GM12875 (cell line): ENCODE results near the gene GLRX3.
"Not testable (repeated sequence)": the region's sequence is repeated elsewhere in the genome, so short reads cannot be mapped to it uniquely, and the experiment has no call there.

Experiments
- H3K4me3 ChIP-seq: one replicate; pipeline ENCODE4 v1.5.1; 2011; ENCODE audit warnings: low read depth, low read length, control low read depth
- CTCF ChIP-seq: IDR thresholded peaks from 2 replicates; pipeline ENCODE4 v1.5.1; 2011; ENCODE audit warnings: low read depth, mild to moderate bottlenecking, control low read depth, inconsistent platforms, low read length, moderate library complexity, borderline replicate concordance; ENCODE audit not compliant: insufficient read depth

GLRX3 gene

GRCh38 chr10:130136226-130137089 is at the start of gene GLRX3:
TSS of gene GLRX3 (plus strand) at chr10:130136391. CDS start at chr10:130136421, 30 bp downstream.
- peak within 1 kb of the TSS; percentile 74 for H3K4me3 ChIP-seq
- TF ChIP-seq CTCF = no peak

- not testable (repeated sequence) for H3K4me3 ChIP-seq
Observed at GRCh38 chr10:130090565-130090964, 45.6 kb upstream of the GLRX3 start.

DNA sequence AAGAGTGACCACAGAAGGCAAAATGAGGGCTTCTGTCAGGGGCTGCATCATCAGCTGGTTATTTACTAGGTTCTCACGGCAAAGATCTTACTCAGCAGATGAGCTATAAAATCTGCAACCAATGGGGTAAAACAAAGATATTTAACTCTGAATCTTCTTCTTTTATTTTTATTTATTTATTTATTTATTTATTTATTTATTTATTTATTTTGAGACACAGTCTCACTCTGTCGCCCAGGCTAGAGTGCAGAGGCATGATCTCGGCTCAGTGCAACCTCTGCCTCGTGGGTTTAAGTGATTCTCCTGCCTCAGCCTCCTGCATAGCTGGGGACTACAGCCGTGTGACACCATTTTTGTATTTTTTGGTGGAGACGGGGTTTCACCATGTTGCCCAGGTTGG is 36.8 kb upstream of the GLRX3 start:
- H3K4me3 ChIP-seq = no peak overlapping the region
- no peak for TF ChIP-seq CTCF

DNA sequence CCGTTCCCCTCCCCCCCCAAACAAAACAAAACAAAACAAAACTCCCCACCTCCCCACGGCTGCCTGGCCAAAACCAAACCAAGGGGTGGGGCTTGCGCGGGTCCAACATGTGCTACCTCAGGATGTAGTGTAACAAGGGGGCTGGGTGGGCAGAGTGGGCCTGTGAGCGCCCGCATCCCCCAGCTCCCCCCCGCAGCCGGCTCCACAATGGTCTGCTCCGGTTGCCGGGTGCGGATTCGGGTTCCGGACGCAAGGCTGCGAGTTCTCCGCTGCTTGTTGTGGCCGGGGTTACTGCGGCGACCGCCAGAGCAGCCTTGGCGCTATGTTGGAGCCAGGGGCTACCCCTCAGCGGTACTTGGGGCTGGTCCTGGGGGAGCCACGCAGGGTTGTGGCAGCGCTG is 30.5 kb upstream of the GLRX3 start:
- no peak for TF ChIP-seq CTCF
- no peak overlapping the region for H3K4me3 ChIP-seq

GRCh38 chr10:130108146-130108545 is 28.0 kb upstream of the GLRX3 start:
- not testable (repeated sequence) for H3K4me3 ChIP-seq

GRCh38 chr10:130108934-130109604 is 27.1 kb upstream of the GLRX3 start:
- no peak for TF ChIP-seq CTCF
- H3K4me3 ChIP-seq = no peak overlapping the region

GRCh38 chr10:130109796-130110245 is 26.4 kb upstream of the GLRX3 start:
- peak overlapping the region; percentile 67 for H3K4me3 ChIP-seq
- peak; percentile 72 for TF ChIP-seq CTCF
